H1 (cell line): Measurements from ENCODE around the gene DEFB118. TPM values are rescaled to one million over a fixed set of nuclear protein-coding genes. Genes with fewer than 3 reads are reported as not detected.

Experiments used
- CEBPB ChIP-seq: IDR thresholded peaks from 2 replicates; pipeline ENCODE4 v1.6.1; 2012; ENCODE audit warnings: low read depth, low read length
- CHD7 ChIP-seq: fragments of 300-600 bp; sonication (generic); IDR thresholded peaks from 2 replicates; pipeline ENCODE4 v1.7.1; 2012; ENCODE audit warnings: low read length, moderate library complexity, mild to moderate bottlenecking, inconsistent platforms; ENCODE audit not compliant: insufficient replicate concordance
- HDAC6 ChIP-seq: IDR thresholded peaks from one replicate; pipeline ENCODE4 v1.7.1; 2012; ENCODE audit warnings: low read depth, mild to moderate bottlenecking, inconsistent platforms, low read length, moderate library complexity
- RAD21 ChIP-seq, 2 experiments: IDR thresholded peaks in 1 of 2; conservative IDR thresholded peaks in 1 of 2; 2 replicates each; pipeline ENCODE4 v1.6.1; 2011; ENCODE audit warnings: low read depth in 2 of 2, low read length in 2 of 2, improper control_type of control experiment in 1 of 2, inconsistent platforms in 1 of 2, mild to moderate bottlenecking in 1 of 2, moderate library complexity in 1 of 2
- SAP30 ChIP-seq: fragments of 300-600 bp; sonication (generic); IDR thresholded peaks from 2 replicates; pipeline ENCODE4 v1.7.1; 2012; ENCODE audit warnings: low read length, moderate library complexity, mild to moderate bottlenecking, inconsistent platforms; ENCODE audit not compliant: insufficient read depth, insufficient replicate concordance
- SIN3A ChIP-seq, 2 experiments: IDR thresholded peaks in 1 of 2; conservative IDR thresholded peaks in 1 of 2; 2 replicates each; pipeline ENCODE4 v1.6.1; 2011 to 2012; ENCODE audit warnings: low read length in 2 of 2, improper control_type of control experiment in 1 of 2, low read depth in 1 of 2, mild to moderate bottlenecking in 1 of 2
- SRF ChIP-seq: IDR thresholded peaks from 2 replicates; pipeline ENCODE4 v1.6.1; 2011; ENCODE audit warnings: mild to moderate bottlenecking, low read depth, low read length, moderate library complexity
- TEAD4 ChIP-seq: IDR thresholded peaks from 2 replicates; pipeline ENCODE4 v1.6.1; 2012; ENCODE audit warnings: low read depth, low read length, inconsistent platforms, mixed read lengths
- YY1 ChIP-seq: IDR thresholded peaks from 2 replicates; pipeline ENCODE4 v1.6.1; 2011; ENCODE audit warnings: low read depth, mild to moderate bottlenecking, low read length
- polyA plus RNA-seq, 7 experiments: library from polyadenylated mRNA; depleted of rRNA in 3 of 7; stranded (reverse) in 5 of 7; unstranded in 2 of 7; fragments of >200 nt in 5 of 7; fragments of 200-250 nt in 2 of 7; gene quantifications; 1 replicate in 5 of 7; 2 replicates in 1 of 7; 4 replicates in 1 of 7; pipeline versions ENCODE4 v1.2.1 to v1.2.3, GENCODE V29; 2011 to 2013; ENCODE audit warnings: missing spikeins in 2 of 7, mixed read lengths in 2 of 7
- total RNA-seq: library from RNA; stranded (reverse); fragmentation: NEBNext Ultra II Directional; extraction: Animal tissue kit (Norgen Biotek cat#: 25700); gene quantifications from 2 replicates; pipeline ENCODE4 v1.2.1, GENCODE V29; 2021

Gene DEFB118
- total and polyA plus RNA-seq, 2 of the 8 experiments (the other 6 are each of a cell fraction or from before 2014, with no cell fraction given) = not detected

DNA sequence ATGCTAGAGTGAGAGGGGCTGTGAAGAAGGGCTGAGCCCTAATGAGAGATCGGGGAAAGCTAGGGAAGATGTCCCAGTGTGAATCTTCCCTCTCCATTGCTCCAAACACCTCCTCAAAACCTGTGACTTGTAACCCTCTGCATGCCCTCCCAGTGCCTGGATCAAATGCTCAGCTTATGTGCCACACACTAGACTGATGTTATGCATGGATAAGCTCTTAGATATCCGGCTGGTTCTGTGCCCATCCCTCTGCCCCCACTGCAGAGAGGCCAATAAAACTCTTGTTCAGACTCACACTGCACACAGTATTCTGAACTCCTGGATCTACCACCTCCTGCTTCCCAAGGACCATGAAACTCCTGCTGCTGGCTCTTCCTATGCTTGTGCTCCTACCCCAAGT is at the start of gene DEFB118 (continued):
- TF ChIP-seq CHD7 = no peak
- TF ChIP-seq CEBPB = no peak
- no peak for TF ChIP-seq HDAC6
- no peak for TF ChIP-seq YY1
- no peak for TF ChIP-seq TEAD4
- TF ChIP-seq SAP30 = no peak
- TF ChIP-seq RAD21 (IDR thresholded peaks at IDR 0.05 in 1 of 2, conservative IDR thresholded peaks at IDR 0.05 in 1 of 2; ENCODE audit: low read depth in 2 of 2, low read length in 2 of 2) = no peak
- no peak for TF ChIP-seq SIN3A (conservative IDR thresholded peaks at IDR 0.05 in 1 of 2, IDR thresholded peaks at IDR 0.05 in 1 of 2; ENCODE audit: low read depth in 1 of 2, low read length in 2 of 2)
- no peak for TF ChIP-seq SRF
